Adrenal gland (tissue), 5 donors: ENCODE measurements around the gene AIM2.

Source experiments
- POLR2A ChIP-seq, 2 donors: fragments of 450-650 bp; IDR thresholded peaks; one replicate each; pipeline ENCODE4 v1.6.1; 2017; ENCODE audit warnings: antibody characterized with exemption in 2 of 2, mild to moderate bottlenecking in 2 of 2, moderate library complexity in 1 of 2
- TF ChIP-seq, protein P1 (sequence below), 6 experiments: fragments of 450-650 bp in 4 of 6; fragments of 200-600 bp in 2 of 6; sonication (generic) in 1 of 6; IDR thresholded peaks; 1 replicate in 5 of 6; 2 replicates in 1 of 6; pipeline versions ENCODE4 v1.5.1 to v1.8.0; 2016 to 2021; ENCODE audit warnings: antibody characterized with exemption in 6 of 6, mild to moderate bottlenecking in 2 of 6, moderate library complexity in 1 of 6
- donor health status: DM: no; HTN: no; CAD: no.

DNA sequence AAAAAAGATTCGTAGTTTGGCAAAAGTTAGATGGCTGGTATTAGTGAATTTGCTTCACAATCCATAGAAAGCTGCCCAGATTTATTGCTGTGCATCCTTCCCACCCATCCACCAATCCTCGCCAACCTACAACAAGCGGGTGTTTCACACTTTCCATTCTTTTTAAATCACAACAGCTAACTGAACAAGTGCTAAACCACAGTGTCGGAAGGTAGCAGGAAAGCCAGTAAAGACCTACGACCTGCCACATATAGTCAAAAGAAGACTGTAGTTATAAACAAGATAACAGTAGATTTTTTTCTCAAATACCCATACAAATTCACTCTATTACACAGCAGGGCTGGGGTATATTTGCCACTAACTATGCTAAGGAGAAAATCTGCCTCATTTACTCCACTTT lies 47.0 kb upstream of the AIM2 start:
- TF ChIP-seq, protein P1, sequence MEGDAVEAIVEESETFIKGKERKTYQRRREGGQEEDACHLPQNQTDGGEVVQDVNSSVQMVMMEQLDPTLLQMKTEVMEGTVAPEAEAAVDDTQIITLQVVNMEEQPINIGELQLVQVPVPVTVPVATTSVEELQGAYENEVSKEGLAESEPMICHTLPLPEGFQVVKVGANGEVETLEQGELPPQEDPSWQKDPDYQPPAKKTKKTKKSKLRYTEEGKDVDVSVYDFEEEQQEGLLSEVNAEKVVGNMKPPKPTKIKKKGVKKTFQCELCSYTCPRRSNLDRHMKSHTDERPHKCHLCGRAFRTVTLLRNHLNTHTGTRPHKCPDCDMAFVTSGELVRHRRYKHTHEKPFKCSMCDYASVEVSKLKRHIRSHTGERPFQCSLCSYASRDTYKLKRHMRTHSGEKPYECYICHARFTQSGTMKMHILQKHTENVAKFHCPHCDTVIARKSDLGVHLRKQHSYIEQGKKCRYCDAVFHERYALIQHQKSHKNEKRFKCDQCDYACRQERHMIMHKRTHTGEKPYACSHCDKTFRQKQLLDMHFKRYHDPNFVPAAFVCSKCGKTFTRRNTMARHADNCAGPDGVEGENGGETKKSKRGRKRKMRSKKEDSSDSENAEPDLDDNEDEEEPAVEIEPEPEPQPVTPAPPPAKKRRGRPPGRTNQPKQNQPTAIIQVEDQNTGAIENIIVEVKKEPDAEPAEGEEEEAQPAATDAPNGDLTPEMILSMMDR (IDR thresholded peaks at IDR 0.05) = no peak
- TF ChIP-seq POLR2A (IDR thresholded peaks at IDR 0.05) = no peak
